Panc1 (cell line): ENCODE results near the gene SOX11. TPM values are rescaled to one million over a fixed set of nuclear protein-coding genes. Genes with fewer than 3 reads are reported as not detected.

Experiments used
- ATAC-seq: fragments of 200-7000 bp; cut with Tn5 transposase; 2 replicates; pipeline ENCODE4 v1.9.1; 2020; ENCODE audit warnings: mild to moderate bottlenecking, moderate library complexity
- BruUV-seq: library from RNA; stranded (reverse); fragments of 400-500 nt; replicated peaks from 2 replicates; lab custom pipeline; 2021; lab: Mats Ljungman, UMichigan
- CTCF ChIA-PET: fragments of 300-600 bp; sonication (Branson Sonifier 250); formaldehyde crosslinking; loops from one replicate; lab custom pipeline; 2022; ENCODE audit warnings: antibody characterized with exemption; lab: Charles Lee
- POLR2A ChIA-PET: fragments of 300-600 bp; sonication (Branson Sonifier 250); formaldehyde crosslinking; loops from one replicate; lab custom pipeline; 2022; ENCODE audit warnings: antibody characterized with exemption; lab: Charles Lee
- DNase-seq: peaks from one replicate; pipeline ENCODE4 v3.0.0-alpha.2; 2010; ENCODE audit warnings: low read depth, low spot score
- H3K27ac ChIP-seq: 2 replicates; pipeline ENCODE4 v1.5.1; 2011; ENCODE audit warnings: mild to moderate bottlenecking, low read length, inconsistent platforms
- H3K27me3 ChIP-seq: fragments of 200-500 bp; sonication (Bioruptor generic); 2 replicates; pipeline ENCODE4 v1.6.0; 2014; ENCODE audit warnings: low read length, inconsistent platforms; ENCODE audit not compliant: control insufficient read depth, insufficient read depth
- H3K36me3 ChIP-seq: fragments of 200-500 bp; sonication (Bioruptor generic); 2 replicates; pipeline ENCODE4 v1.5.1; 2014; ENCODE audit warnings: inconsistent platforms, mild to moderate bottlenecking, low read length, moderate library complexity; ENCODE audit not compliant: control insufficient read depth, insufficient read depth
- H3K4me1 ChIP-seq: 2 replicates; pipeline ENCODE4 v1.5.1; 2011; ENCODE audit warnings: inconsistent platforms, mild to moderate bottlenecking, low read length, moderate library complexity; ENCODE audit not compliant: control insufficient read depth, insufficient read depth
- H3K4me3 ChIP-seq, 2 experiments: 2 replicates each; pipeline ENCODE4 v1.5.1; 2011 to 2012; ENCODE audit warnings: low read depth in 2 of 2, low read length in 2 of 2, mild to moderate bottlenecking in 2 of 2, inconsistent platforms in 1 of 2, moderate library complexity in 1 of 2
- H3K9me3 ChIP-seq: fragments of 200-500 bp; sonication (Bioruptor generic); 2 replicates; pipeline ENCODE4 v1.5.1; 2014; ENCODE audit warnings: low read depth, mild to moderate bottlenecking, inconsistent platforms, low read length, moderate library complexity; ENCODE audit not compliant: control insufficient read depth, insufficient read depth
- TCF7L2 ChIP-seq: IDR thresholded peaks from 2 replicates; pipeline ENCODE4 v1.6.1; 2011; ENCODE audit warnings: mild to moderate bottlenecking, low read depth, low read length, inconsistent platforms
- in situ Hi-C: cut with HindIII; loops from 2 replicates; pipeline ENCODE4 v1.10.0; 2016; ENCODE audit warnings: low sequenced_read_pairs, low pct_unique_long_range_greater_than_20kb
- intact Hi-C: fragments of 100-400 bp; cut with micrococcal nuclease; formaldehyde crosslinking; loops from one replicate; pipeline ENCODE4 v1.10.0; 2022; ENCODE audit not compliant: unreplicated experiment
- total RNA-seq: library from RNA; stranded (reverse); gene quantifications from one replicate; pipeline ENCODE4 v1.2.1, GENCODE V29; 2021; ENCODE audit not compliant: unreplicated experiment

Gene SOX11
- total RNA-seq, 1 experiment from 2014 or later = not detected

DNA sequence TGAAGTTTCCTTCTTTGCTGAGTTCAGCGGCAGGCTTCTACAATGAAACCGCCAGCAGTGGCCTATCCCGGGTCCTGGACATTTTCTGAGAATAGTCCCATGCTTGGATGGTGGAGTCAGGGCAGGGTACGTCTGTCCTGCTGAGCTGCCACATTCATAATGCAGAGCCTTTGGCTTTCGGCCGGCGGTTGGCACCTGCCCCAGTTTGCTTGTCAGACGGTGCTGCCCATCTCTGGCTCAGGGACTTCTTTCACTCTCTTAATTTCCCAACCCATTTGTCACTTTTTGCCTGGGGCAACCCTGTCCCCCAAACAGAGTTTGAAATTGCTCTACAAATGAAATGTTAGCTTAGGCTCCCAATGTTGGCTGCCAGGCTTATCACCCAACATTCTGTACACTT is 57.2 kb downstream of the SOX11 start:
- H3K4me1 ChIP-seq = no peaks in the 10 kb centered on the region
- ATAC-seq (no peak), DNase-seq (no peak)
- no TSS peak for BruUV-seq
- CTCF ChIA-PET = no interaction called here
- intact Hi-C loops (no loop called here), in situ Hi-C loops (no loop called here)
- no peaks in the 10 kb centered on the region for H3K9me3 ChIP-seq
- H3K27me3 ChIP-seq = no peaks in the 10 kb centered on the region
- H3K36me3 ChIP-seq = no peaks in the 10 kb centered on the region
- no peak overlapping the region for H3K27ac ChIP-seq
- H3K4me3 ChIP-seq = no peak overlapping the region
- no peak for TF ChIP-seq TCF7L2
- POLR2A ChIA-PET = no interaction called here
